Astrocyte (in vitro differentiated cells and primary cell): ENCODE results near the gene AMY1B.
"Not testable (repeated sequence)": the region's sequence is repeated elsewhere in the genome, so short reads cannot be mapped to it uniquely, and the experiment has no call there.

Source experiments
- CTCF ChIP-seq: IDR thresholded peaks from 2 replicates; pipeline ENCODE4 v1.5.1; 2011; ENCODE audit warnings: low read depth, mild to moderate bottlenecking, inconsistent platforms, low read length, moderate library complexity; ENCODE audit not compliant: insufficient read depth
- EZH2 ChIP-seq: IDR thresholded peaks from 2 replicates; pipeline ENCODE4 v1.6.1; 2012; ENCODE audit warnings: mild to moderate bottlenecking, low read length, inconsistent platforms; ENCODE audit not compliant: insufficient read depth

- TF ChIP-seq CTCF, EZH2: not testable (repeated sequence)
Measured at GRCh38 chr1:103643908-103644307, 52.1 kb downstream of the AMY1B start.
